Measurements from ENCODE around the gene PANK1. TPM values are rescaled to one million over a fixed set of nuclear protein-coding genes. Genes with fewer than 3 reads are reported as not detected.

Gene PANK1
- total RNA-seq (1 to 10 TPM; 1.6 to 6.1 (median 3.7) TPM), polyA plus RNA-seq (10 to 100 TPM in 2 of 3 donors, 1 to 10 TPM in 1; 7.5 to 26.4 (median 18.0) TPM)

- H3K4me1 ChIP-seq = peaks cover 0 to 17% (median 13%) of the 10 kb centered on the region in 4 donors
- H3K9me3 ChIP-seq = no peaks in the 10 kb centered on the region
- peak within 1 kb of the TSS; percentile 85 to 96 (median 88) for H3K27ac ChIP-seq
- no peaks in the 10 kb centered on the region for H3K27me3 ChIP-seq
- intact Hi-C loops (cut with DNase I) = loop anchor here (1.0 to 10.0 kb wide), 2 partner anchors 55 to 390 kb away; partner anchors contain the start of gene LIPA
- no peaks in the 10 kb centered on the region for H3K36me3 ChIP-seq
- DNase-seq = peak; percentile 86
- WGBS, 2 donors = 0 to 1% methylated on average over 56 of the region's 56 CpGs
- peak in 2 of 4 donors; percentile 34 to 50 for TF ChIP-seq POLR2AphosphoS5 (IDR thresholded peaks at IDR 0.05)
- TF ChIP-seq EP300 (IDR thresholded peaks at IDR 0.05) = no peak
- TF ChIP-seq POLR2A (IDR thresholded peaks at IDR 0.05) = no peak
- TF ChIP-seq, protein P1, sequence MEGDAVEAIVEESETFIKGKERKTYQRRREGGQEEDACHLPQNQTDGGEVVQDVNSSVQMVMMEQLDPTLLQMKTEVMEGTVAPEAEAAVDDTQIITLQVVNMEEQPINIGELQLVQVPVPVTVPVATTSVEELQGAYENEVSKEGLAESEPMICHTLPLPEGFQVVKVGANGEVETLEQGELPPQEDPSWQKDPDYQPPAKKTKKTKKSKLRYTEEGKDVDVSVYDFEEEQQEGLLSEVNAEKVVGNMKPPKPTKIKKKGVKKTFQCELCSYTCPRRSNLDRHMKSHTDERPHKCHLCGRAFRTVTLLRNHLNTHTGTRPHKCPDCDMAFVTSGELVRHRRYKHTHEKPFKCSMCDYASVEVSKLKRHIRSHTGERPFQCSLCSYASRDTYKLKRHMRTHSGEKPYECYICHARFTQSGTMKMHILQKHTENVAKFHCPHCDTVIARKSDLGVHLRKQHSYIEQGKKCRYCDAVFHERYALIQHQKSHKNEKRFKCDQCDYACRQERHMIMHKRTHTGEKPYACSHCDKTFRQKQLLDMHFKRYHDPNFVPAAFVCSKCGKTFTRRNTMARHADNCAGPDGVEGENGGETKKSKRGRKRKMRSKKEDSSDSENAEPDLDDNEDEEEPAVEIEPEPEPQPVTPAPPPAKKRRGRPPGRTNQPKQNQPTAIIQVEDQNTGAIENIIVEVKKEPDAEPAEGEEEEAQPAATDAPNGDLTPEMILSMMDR (IDR thresholded peaks at IDR 0.05) = no peak
- H3K4me3 ChIP-seq = peak within 1 kb of the TSS; percentile 52 to 95 (median 78)
These were observed at the start of gene PANK1 for GRCh38 chr10:89644967-89645741. Gene PANK1 (minus strand): TSS chr10:89645242. CDS start chr10:89644891, 351 bp downstream.

- H3K4me1 ChIP-seq = no peaks in the 10 kb centered on the region
- WGBS, 2 donors = 96 to 98% methylated on average over 5 of the region's 5 CpGs
- H3K36me3 ChIP-seq = no peaks in the 10 kb centered on the region
- H3K4me3 ChIP-seq = no peak overlapping the region
- H3K27ac ChIP-seq = no peak overlapping the region
- H3K27me3 ChIP-seq = no peaks in the 10 kb centered on the region
- no peaks in the 10 kb centered on the region for H3K9me3 ChIP-seq
- no peak for DNase-seq
- no peak for TF ChIP-seq POLR2AphosphoS5 (IDR thresholded peaks at IDR 0.05)
- TF ChIP-seq, protein P1 (IDR thresholded peaks at IDR 0.05) = no peak
- no peak for TF ChIP-seq EP300 (IDR thresholded peaks at IDR 0.05)
- no peak for TF ChIP-seq POLR2A (IDR thresholded peaks at IDR 0.05)
- intact Hi-C loops (cut with DNase I) = no loop called here
These were observed 48.1 kb upstream of the PANK1 start for GRCh38 chr10:89693176-89693575.

- DNase-seq = no peak
- Histone ChIP-seq H3K4me1 (no peaks in the 10 kb centered on the region), H3K4me3 (no peak overlapping the region), H3K36me3 (no peaks in the 10 kb centered on the region), H3K27ac (no peak overlapping the region), H3K9me3 (no peaks in the 10 kb centered on the region), H3K27me3 (no peaks in the 10 kb centered on the region)
- TF ChIP-seq, protein P1 (IDR thresholded peaks at IDR 0.05) = no peak
- TF ChIP-seq POLR2AphosphoS5 (IDR thresholded peaks at IDR 0.05) = no peak
- TF ChIP-seq POLR2A (IDR thresholded peaks at IDR 0.05) = no peak
- TF ChIP-seq EP300 (IDR thresholded peaks at IDR 0.05) = no peak
- intact Hi-C loops (cut with DNase I) = no loop called here
- 78 to 94% methylated on average over 4 of the region's 4 CpGs for WGBS, 2 donors
These were observed 47.4 kb upstream of the PANK1 start for GRCh38 chr10:89692416-89692815.

- H3K27ac ChIP-seq = no peak overlapping the region
These were observed 45.0 kb upstream of the PANK1 start for GRCh38 chr10:89690027-89690426.

More at GRCh38 chr10:89690027-89690426, 45.0 kb upstream of the PANK1 start:
- DNase-seq = no peak
- Histone ChIP-seq H3K36me3 (no peaks in the 10 kb centered on the region), H3K4me1 (no peaks in the 10 kb centered on the region), H3K9me3 (no peaks in the 10 kb centered on the region), H3K4me3 (no peak overlapping the region), H3K27me3 (no peaks in the 10 kb centered on the region)
- TF ChIP-seq, protein P1 (IDR thresholded peaks at IDR 0.05) = no peak
- no peak for TF ChIP-seq POLR2A (IDR thresholded peaks at IDR 0.05)
- TF ChIP-seq POLR2AphosphoS5 (IDR thresholded peaks at IDR 0.05) = no peak
- WGBS, 2 donors = 78 to 82% methylated on average over 2 of the region's 2 CpGs
- intact Hi-C loops (cut with DNase I) = no loop called here
